Nephron progenitor cell (in vitro differentiated cells): ENCODE results near the gene SH2D1B.
A peak's percentile ranks its signal among the peaks of the same experiment; 100 is the strongest.

Experiments used
- DNase-seq: peaks from one replicate; pipeline ENCODE4 v3.0.0; 2021
- H3K27ac Mint-ChIP-seq: 2 replicates; pipeline ENCODE4 v1.8.0; 2021; ENCODE audit warnings: mild to moderate bottlenecking, moderate library complexity, mixed read lengths
- H3K27me3 Mint-ChIP-seq: 2 replicates; pipeline ENCODE4 v1.8.0; 2021; ENCODE audit warnings: mild to moderate bottlenecking, low read depth, mixed read lengths; ENCODE audit not compliant: poor library complexity
- H3K36me3 Mint-ChIP-seq: 2 replicates; pipeline ENCODE4 v1.8.0; 2021; ENCODE audit warnings: low read depth, mixed read lengths
- H3K4me1 Mint-ChIP-seq: 2 replicates; pipeline ENCODE4 v1.8.0; 2021; ENCODE audit warnings: mixed read lengths
- H3K4me3 Mint-ChIP-seq: 2 replicates; pipeline ENCODE4 v1.8.0; 2021; ENCODE audit warnings: mild to moderate bottlenecking, moderate library complexity, mixed read lengths
- H3K9me3 Mint-ChIP-seq: 2 replicates; pipeline ENCODE4 v1.8.0; 2021; ENCODE audit warnings: mild to moderate bottlenecking, moderate library complexity, mixed read lengths
- CTCF ChIP-seq: fragments of 200-600 bp; sonication (generic); IDR thresholded peaks from 2 replicates; pipeline ENCODE4 v1.5.0; 2021; ENCODE audit warnings: antibody characterized with exemption

The SH2D1B gene

DNA sequence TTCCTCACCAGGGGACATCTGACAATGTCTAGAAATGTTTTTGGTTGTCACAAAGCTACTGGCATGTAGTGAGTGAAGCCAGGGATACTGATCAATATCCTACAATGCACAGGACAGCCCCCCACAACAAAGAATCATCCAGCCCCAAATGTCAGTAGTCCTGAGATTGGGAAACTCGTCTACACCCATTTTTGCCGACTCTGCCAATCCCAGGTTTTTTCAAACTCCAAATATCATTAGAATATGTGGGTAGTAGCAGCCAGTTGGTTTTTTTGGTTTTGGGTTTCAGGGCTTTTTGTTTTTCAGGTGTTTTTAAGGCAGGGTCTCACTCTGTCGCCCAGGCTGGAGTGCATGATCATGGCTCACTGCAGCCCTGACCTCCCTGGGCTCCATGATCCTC lies 41.2 kb downstream of the SH2D1B start:
- no peaks in the 10 kb centered on the region for H3K36me3 Mint-ChIP-seq
- no peak for TF ChIP-seq CTCF
- peaks cover 6% of the 10 kb centered on the region for H3K27me3 Mint-ChIP-seq
- DNase-seq: no peak
- H3K9me3 Mint-ChIP-seq: no peaks in the 10 kb centered on the region
- no peak overlapping the region for H3K4me3 Mint-ChIP-seq
- no peak overlapping the region for H3K27ac Mint-ChIP-seq
- H3K4me1 Mint-ChIP-seq: peaks cover 17% of the 10 kb centered on the region

DNA sequence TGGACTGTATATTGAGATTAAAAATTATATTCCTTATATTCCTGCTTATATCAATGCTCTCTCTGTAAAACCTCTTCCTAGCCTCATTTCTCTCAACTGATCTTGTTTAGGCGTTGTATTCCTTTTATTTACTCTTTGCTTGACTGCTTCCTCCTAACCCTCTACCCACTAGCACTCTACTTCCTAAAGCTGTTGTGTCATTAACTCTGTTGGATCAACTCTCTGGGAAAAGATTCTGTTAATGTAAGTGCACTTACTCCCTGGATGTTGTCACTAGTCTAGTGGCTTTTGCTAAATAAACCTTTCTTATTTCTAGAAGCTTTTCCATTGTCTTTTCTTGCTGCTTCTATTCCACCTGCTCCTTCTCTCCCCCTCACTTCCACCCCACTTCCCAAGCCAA lies 41.8 kb downstream of the SH2D1B start:
- no peak for TF ChIP-seq CTCF
- Mint-ChIP-seq H3K4me1 (peaks cover 12% of the 10 kb centered on the region), H3K27ac (no peak overlapping the region), H3K9me3 (no peaks in the 10 kb centered on the region), H3K27me3 (peaks cover 6% of the 10 kb centered on the region), H3K36me3 (no peaks in the 10 kb centered on the region), H3K4me3 (no peak overlapping the region)
- no peak for DNase-seq

DNA sequence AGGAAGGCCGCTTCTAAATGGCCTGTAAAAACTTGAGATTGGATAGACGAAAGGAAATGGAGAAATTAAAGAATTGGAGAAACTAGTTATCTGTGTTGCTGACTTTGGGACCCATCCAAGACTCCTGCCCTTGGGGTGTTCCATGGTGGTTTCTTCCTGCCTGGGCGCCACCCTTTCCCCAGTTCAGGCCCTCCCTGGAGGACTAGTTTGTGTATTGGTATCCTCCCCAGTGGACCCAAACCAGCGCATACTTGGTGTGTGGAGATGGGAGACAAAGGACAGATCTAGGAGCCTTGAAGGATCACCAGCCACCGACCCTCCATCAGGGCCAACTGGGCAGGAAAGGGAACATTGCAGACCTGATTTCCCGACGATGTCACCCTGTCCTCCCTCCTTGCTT lies 42.4 kb downstream of the SH2D1B start:
- peaks cover 6% of the 10 kb centered on the region for H3K27me3 Mint-ChIP-seq
- DNase-seq: no peak
- no peaks in the 10 kb centered on the region for H3K9me3 Mint-ChIP-seq
- no peak overlapping the region for H3K27ac Mint-ChIP-seq
- H3K4me1 Mint-ChIP-seq: peaks cover 13% of the 10 kb centered on the region
- no peak for TF ChIP-seq CTCF
- H3K4me3 Mint-ChIP-seq: no peak overlapping the region
- H3K36me3 Mint-ChIP-seq: no peaks in the 10 kb centered on the region

DNA sequence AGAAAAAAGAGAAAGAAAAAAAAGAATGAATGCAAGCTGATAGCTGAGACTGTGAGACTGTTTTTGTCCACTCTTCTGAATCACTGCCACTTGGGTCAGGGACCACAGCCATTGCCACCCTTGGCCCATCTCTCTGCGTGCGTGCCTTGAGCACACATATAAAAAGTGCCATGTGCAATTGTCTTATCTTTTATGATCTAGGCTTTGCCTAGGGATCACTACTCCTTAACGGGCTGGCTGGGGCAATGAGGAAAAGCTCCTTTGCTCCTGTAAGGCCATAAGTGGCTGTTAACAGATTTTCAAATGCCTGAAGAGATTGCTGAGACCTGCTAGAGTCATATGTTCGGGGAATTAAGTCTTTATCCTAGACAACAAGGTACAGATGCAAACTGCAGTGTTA lies 43.5 kb downstream of the SH2D1B start:
- no peaks in the 10 kb centered on the region for H3K36me3 Mint-ChIP-seq
- no peak for DNase-seq
- peak overlapping the region; percentile 80 for H3K27ac Mint-ChIP-seq
- no peaks in the 10 kb centered on the region for H3K9me3 Mint-ChIP-seq
- no peak for TF ChIP-seq CTCF
- peaks cover 8% of the 10 kb centered on the region for H3K27me3 Mint-ChIP-seq
- H3K4me3 Mint-ChIP-seq: no peak overlapping the region
- H3K4me1 Mint-ChIP-seq: peaks cover 16% of the 10 kb centered on the region

GRCh38 chr1:162367772-162368171 lies 44.2 kb downstream of the SH2D1B start:
- H3K4me3 Mint-ChIP-seq: no peak overlapping the region

More at GRCh38 chr1:162367772-162368171, 44.2 kb downstream of the SH2D1B start:
- Mint-ChIP-seq H3K36me3 (no peaks in the 10 kb centered on the region), H3K4me1 (peaks cover 15% of the 10 kb centered on the region), H3K27me3 (peaks cover 2% of the 10 kb centered on the region), H3K9me3 (no peaks in the 10 kb centered on the region), H3K27ac (no peak overlapping the region)
- DNase-seq: no peak
- TF ChIP-seq CTCF: no peak
